NCI-H1105 treated with DMSO at 0.1 percent for 48 hours (cell line): Measurements from ENCODE around the gene TK2.
"Not testable (repeated sequence)": the region's sequence is repeated elsewhere in the genome, so short reads cannot be mapped to it uniquely, and the experiment has no call there.

Experiments
- DNase-seq: peaks from one replicate; lab custom pipeline; 2025; lab: John Stamatoyannopoulos, UW

Gene TK2

GRCh38 chr16:66503030-66503429, 46.9 kb downstream of the TK2 start:
- DNase-seq: no peak

GRCh38 chr16:66502020-66502913, 47.7 kb downstream of the TK2 start:
- no peak for DNase-seq

- not testable (repeated sequence) for DNase-seq
Observed at GRCh38 chr16:66501563-66501962, 48.4 kb downstream of the TK2 start.

- DNase-seq: not testable (repeated sequence)
Observed at GRCh38 chr16:66497921-66498320, 52.0 kb downstream of the TK2 start.

GRCh38 chr16:66496226-66496625, 53.7 kb downstream of the TK2 start:
- DNase-seq: not testable (repeated sequence)

- no peak for DNase-seq
Observed at GRCh38 chr16:66495440-66495839, 54.5 kb downstream of the TK2 start.

GRCh38 chr16:66494916-66495315, 55.0 kb downstream of the TK2 start:
- no peak for DNase-seq

GRCh38 chr16:66493490-66494401, 56.2 kb downstream of the TK2 start:
- no peak for DNase-seq

- no peak for DNase-seq
Observed at GRCh38 chr16:66491716-66492064, 58.2 kb downstream of the TK2 start.

GRCh38 chr16:66490774-66491715, 58.9 kb downstream of the TK2 start:
- DNase-seq: no peak

- no peak for DNase-seq
Observed at GRCh38 chr16:66489818-66490217, 60.1 kb downstream of the TK2 start.

- no peak for DNase-seq
Observed at GRCh38 chr16:66489385-66489784, 60.5 kb downstream of the TK2 start.

- no peak for DNase-seq
Observed at GRCh38 chr16:66488505-66488904, 61.4 kb downstream of the TK2 start.

- no peak for DNase-seq
Observed at GRCh38 chr16:66487580-66488275, 62.2 kb downstream of the TK2 start.

GRCh38 chr16:66486773-66487579, 62.9 kb downstream of the TK2 start:
- DNase-seq: no peak

GRCh38 chr16:66486199-66486772, 63.6 kb downstream of the TK2 start:
- no peak for DNase-seq

GRCh38 chr16:66485376-66485775, 64.5 kb downstream of the TK2 start:
- no peak for DNase-seq

- DNase-seq: no peak
Observed at GRCh38 chr16:66484453-66485213, 65.3 kb downstream of the TK2 start.
